ENCODE measurements around the gene MIXL1. TPM values are rescaled to one million over a fixed set of nuclear protein-coding genes. Genes with fewer than 3 reads are reported as not detected.

MIXL1 gene
- total and polyA plus RNA-seq, 2 experiments from 2014 or later, result 0.97 to 1.0 TPM

DNA sequence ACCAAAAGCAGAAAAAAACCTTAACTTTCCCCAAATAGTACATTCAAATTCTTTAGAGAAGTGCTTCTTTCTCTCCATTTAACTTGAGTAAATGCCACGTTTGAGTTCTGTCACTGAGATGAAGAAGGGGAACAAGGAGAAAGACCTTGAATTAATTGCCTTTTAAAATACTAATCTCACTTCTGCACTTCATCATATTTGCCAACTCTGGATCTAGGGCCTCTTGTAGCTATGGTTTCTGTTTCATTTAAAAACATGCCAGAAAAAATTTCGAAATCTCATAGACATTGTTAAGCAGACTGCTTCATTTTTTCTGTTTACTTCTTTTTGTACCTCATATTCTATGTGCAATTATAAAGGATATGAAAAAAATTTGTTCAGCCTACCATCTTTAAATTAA, 24.6 kb downstream of the MIXL1 start:
- no peak for ATAC-seq

More for the DNA sequence above, 24.6 kb downstream of the MIXL1 start:
- Histone ChIP-seq H3K9me2 (ENCODE audit: insufficient read depth) (no peaks in the 10 kb centered on the region), H3K79me2 (replicated peaks; ENCODE audit: insufficient read depth) (no peaks in the 10 kb centered on the region), H3K4me1 (ENCODE audit: insufficient read depth) (no peaks in the 10 kb centered on the region), H3K36me3 (ENCODE audit: insufficient read depth) (peaks cover 8% of the 10 kb centered on the region), H4K20me1 (replicated peaks; ENCODE audit: insufficient read depth) (0 out of 2 replicates have a peak, but pooled peaks cover 4% of the 10 kb centered on the region), H2AFZ (no peak overlapping the region), H3K27me3 (ENCODE audit: insufficient read depth) (no peaks in the 10 kb centered on the region), H3K27ac (ENCODE audit: low read depth) (no peak overlapping the region), H3K4me3 (no peak overlapping the region), H3F3A (replicated peaks; ENCODE audit: low read depth) (no peaks in the 10 kb centered on the region; the same call in 1 of the 2 replicates), H3K4me2 (no peak overlapping the region)
- Mint-ChIP-seq H3K4me1 (no peaks in the 10 kb centered on the region), H3K9me3 (no peaks in the 10 kb centered on the region), H3K36me3 (ENCODE audit: low read depth) (peaks cover 10% of the 10 kb centered on the region; the same call in 2 of the 3 replicates), H3K27ac (no peak overlapping the region), H3K4me3 (no peak overlapping the region), H3K27me3 (ENCODE audit: insufficient read depth, low read depth, poor library complexity) (no peaks in the 10 kb centered on the region)
- TF ChIP-seq ZNF331 (CRISPR knock-in tag; IDR thresholded peaks at IDR 0.05; ENCODE audit: low read depth) (no peak), EZH2phosphoT487 (IDR thresholded peaks at IDR 0.05; ENCODE audit: unreplicated experiment) (no peak), POLR2AphosphoS5 (IDR thresholded peaks at IDR 0.05; ENCODE audit: low read depth) (no peak), ZNF114 (CRISPR knock-in tag; IDR thresholded peaks at IDR 0.05) (no peak), EZH2 (IDR thresholded peaks at IDR 0.05; ENCODE audit: low read depth, unreplicated experiment) (no peak), STAT1 (IDR thresholded peaks at IDR 0.05; ENCODE audit: unreplicated experiment) (no peak), NANOG (IDR thresholded peaks at IDR 0.05; ENCODE audit: borderline replicate concordance) (no peak), CREB1 (CRISPR knock-in tag; IDR thresholded peaks at IDR 0.05; ENCODE audit: low read depth) (no peak), JUNB (IDR thresholded peaks at IDR 0.05; ENCODE audit: unreplicated experiment) (no peak)
- TF ChIP-seq, protein P1, sequence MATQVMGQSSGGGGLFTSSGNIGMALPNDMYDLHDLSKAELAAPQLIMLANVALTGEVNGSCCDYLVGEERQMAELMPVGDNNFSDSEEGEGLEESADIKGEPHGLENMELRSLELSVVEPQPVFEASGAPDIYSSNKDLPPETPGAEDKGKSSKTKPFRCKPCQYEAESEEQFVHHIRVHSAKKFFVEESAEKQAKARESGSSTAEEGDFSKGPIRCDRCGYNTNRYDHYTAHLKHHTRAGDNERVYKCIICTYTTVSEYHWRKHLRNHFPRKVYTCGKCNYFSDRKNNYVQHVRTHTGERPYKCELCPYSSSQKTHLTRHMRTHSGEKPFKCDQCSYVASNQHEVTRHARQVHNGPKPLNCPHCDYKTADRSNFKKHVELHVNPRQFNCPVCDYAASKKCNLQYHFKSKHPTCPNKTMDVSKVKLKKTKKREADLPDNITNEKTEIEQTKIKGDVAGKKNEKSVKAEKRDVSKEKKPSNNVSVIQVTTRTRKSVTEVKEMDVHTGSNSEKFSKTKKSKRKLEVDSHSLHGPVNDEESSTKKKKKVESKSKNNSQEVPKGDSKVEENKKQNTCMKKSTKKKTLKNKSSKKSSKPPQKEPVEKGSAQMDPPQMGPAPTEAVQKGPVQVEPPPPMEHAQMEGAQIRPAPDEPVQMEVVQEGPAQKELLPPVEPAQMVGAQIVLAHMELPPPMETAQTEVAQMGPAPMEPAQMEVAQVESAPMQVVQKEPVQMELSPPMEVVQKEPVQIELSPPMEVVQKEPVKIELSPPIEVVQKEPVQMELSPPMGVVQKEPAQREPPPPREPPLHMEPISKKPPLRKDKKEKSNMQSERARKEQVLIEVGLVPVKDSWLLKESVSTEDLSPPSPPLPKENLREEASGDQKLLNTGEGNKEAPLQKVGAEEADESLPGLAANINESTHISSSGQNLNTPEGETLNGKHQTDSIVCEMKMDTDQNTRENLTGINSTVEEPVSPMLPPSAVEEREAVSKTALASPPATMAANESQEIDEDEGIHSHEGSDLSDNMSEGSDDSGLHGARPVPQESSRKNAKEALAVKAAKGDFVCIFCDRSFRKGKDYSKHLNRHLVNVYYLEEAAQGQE (IDR thresholded peaks at IDR 0.05; ENCODE audit: unreplicated experiment), result no peak
- TF ChIP-seq, protein P2, sequence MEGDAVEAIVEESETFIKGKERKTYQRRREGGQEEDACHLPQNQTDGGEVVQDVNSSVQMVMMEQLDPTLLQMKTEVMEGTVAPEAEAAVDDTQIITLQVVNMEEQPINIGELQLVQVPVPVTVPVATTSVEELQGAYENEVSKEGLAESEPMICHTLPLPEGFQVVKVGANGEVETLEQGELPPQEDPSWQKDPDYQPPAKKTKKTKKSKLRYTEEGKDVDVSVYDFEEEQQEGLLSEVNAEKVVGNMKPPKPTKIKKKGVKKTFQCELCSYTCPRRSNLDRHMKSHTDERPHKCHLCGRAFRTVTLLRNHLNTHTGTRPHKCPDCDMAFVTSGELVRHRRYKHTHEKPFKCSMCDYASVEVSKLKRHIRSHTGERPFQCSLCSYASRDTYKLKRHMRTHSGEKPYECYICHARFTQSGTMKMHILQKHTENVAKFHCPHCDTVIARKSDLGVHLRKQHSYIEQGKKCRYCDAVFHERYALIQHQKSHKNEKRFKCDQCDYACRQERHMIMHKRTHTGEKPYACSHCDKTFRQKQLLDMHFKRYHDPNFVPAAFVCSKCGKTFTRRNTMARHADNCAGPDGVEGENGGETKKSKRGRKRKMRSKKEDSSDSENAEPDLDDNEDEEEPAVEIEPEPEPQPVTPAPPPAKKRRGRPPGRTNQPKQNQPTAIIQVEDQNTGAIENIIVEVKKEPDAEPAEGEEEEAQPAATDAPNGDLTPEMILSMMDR (conservative IDR thresholded peaks at IDR 0.05; ENCODE audit: low read depth in 2 of 2), result no peak
- TF ChIP-seq, protein P3, sequence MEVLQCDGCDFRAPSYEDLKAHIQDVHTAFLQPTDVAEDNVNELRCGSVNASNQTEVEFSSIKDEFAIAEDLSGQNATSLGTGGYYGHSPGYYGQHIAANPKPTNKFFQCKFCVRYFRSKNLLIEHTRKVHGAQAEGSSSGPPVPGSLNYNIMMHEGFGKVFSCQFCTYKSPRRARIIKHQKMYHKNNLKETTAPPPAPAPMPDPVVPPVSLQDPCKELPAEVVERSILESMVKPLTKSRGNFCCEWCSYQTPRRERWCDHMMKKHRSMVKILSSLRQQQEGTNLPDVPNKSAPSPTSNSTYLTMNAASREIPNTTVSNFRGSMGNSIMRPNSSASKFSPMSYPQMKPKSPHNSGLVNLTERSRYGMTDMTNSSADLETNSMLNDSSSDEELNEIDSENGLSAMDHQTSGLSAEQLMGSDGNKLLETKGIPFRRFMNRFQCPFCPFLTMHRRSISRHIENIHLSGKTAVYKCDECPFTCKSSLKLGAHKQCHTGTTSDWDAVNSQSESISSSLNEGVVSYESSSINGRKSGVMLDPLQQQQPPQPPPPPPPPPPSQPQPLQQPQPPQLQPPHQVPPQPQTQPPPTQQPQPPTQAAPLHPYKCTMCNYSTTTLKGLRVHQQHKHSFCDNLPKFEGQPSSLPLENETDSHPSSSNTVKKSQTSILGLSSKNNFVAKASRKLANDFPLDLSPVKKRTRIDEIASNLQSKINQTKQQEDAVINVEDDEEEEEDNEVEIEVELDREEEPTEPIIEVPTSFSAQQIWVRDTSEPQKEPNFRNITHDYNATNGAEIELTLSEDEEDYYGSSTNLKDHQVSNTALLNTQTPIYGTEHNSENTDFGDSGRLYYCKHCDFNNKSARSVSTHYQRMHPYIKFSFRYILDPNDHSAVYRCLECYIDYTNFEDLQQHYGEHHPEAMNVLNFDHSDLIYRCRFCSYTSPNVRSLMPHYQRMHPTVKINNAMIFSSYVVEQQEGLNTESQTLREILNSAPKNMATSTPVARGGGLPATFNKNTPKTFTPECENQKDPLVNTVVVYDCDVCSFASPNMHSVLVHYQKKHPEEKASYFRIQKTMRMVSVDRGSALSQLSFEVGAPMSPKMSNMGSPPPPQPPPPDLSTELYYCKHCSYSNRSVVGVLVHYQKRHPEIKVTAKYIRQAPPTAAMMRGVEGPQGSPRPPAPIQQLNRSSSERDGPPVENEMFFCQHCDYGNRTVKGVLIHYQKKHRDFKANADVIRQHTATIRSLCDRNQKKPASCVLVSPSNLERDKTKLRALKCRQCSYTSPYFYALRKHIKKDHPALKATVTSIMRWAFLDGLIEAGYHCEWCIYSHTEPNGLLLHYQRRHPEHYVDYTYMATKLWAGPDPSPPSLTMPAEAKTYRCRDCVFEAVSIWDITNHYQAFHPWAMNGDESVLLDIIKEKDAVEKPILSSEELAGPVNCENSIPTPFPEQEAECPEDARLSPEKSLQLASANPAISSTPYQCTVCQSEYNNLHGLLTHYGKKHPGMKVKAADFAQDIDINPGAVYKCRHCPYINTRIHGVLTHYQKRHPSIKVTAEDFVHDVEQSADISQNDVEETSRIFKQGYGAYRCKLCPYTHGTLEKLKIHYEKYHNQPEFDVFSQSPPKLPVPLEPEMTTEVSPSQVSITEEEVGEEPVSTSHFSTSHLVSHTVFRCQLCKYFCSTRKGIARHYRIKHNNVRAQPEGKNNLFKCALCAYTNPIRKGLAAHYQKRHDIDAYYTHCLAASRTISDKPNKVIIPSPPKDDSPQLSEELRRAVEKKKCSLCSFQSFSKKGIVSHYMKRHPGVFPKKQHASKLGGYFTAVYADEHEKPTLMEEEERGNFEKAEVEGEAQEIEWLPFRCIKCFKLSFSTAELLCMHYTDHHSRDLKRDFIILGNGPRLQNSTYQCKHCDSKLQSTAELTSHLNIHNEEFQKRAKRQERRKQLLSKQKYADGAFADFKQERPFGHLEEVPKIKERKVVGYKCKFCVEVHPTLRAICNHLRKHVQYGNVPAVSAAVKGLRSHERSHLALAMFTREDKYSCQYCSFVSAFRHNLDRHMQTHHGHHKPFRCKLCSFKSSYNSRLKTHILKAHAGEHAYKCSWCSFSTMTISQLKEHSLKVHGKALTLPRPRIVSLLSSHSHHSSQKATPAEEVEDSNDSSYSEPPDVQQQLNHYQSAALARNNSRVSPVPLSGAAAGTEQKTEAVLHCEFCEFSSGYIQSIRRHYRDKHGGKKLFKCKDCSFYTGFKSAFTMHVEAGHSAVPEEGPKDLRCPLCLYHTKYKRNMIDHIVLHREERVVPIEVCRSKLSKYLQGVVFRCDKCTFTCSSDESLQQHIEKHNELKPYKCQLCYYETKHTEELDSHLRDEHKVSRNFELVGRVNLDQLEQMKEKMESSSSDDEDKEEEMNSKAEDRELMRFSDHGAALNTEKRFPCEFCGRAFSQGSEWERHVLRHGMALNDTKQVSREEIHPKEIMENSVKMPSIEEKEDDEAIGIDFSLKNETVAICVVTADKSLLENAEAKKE (CRISPR knock-in tag; IDR thresholded peaks at IDR 0.05), result no peak
- TF ChIP-seq, protein P4, sequence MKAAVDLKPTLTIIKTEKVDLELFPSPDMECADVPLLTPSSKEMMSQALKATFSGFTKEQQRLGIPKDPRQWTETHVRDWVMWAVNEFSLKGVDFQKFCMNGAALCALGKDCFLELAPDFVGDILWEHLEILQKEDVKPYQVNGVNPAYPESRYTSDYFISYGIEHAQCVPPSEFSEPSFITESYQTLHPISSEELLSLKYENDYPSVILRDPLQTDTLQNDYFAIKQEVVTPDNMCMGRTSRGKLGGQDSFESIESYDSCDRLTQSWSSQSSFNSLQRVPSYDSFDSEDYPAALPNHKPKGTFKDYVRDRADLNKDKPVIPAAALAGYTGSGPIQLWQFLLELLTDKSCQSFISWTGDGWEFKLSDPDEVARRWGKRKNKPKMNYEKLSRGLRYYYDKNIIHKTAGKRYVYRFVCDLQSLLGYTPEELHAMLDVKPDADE (IDR thresholded peaks at IDR 0.05), result no peak
- no peak for DNase-seq (ENCODE audit: low spot score)

All from GM23338 (cell line).